Measurements from ENCODE around the gene BAIAP2L1. TPM values are rescaled to one million over a fixed set of nuclear protein-coding genes. Genes with fewer than 3 reads are reported as not detected.

BAIAP2L1 gene
- total RNA-seq, 3 donors from 2014 or later (not counting 1 experiment from before 2014, with no cell fraction given) = not detected

DNA sequence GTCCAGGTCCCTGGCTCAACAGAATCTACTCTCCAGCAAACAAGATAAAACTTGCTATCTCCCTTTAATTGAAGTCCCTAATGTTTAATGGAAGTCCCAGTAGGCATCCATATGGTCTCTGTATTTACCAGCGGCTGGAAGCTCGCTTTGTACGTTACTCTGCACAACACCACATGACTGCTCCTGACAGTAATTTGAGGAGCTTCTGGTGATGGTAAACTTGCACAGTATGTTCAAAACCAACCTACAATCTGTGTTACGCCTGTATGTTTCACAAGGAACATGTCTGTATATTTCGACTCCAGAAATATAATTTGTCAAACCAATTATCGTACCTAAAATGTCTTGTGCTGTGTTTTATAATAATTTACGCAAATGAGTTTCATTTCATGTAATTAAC is 144.5 kb downstream of the BAIAP2L1 start:
- Histone ChIP-seq H3K9me3 (ENCODE audit: control insufficient read depth, insufficient read depth, low read length) (no peaks in the 10 kb centered on the region), H3K27ac (ENCODE audit: low read length) (no peak overlapping the region), H3K27me3 (ENCODE audit: control insufficient read depth, insufficient read depth, low read length) (no peaks in the 10 kb centered on the region), H3K36me3 (ENCODE audit: control insufficient read depth, insufficient read depth, low read length) (peaks cover 8% of the 10 kb centered on the region), H3K4me1 (ENCODE audit: control insufficient read depth, insufficient read depth, low read length) (peaks cover 19% of the 10 kb centered on the region), H3K4me3 (ENCODE audit: low read length) (no peak overlapping the region)
- ATAC-seq (no peak), DNase-seq (no peak)
- Mint-ChIP-seq H3K27ac (peak overlapping the region; percentile 36 to 45), H3K9me3 (no peaks in the 10 kb centered on the region), H3K4me1 (peaks cover 33 to 42% of the 10 kb centered on the region in 2 donors), H3K27me3 (ENCODE audit: low read depth in 2 of 2) (no peaks in the 10 kb centered on the region), H3K4me3 (no peak overlapping the region), H3K36me3 (no peaks in the 10 kb centered on the region)
- no peak for TF ChIP-seq CTCF (IDR thresholded peaks at IDR 0.05)
- intact Hi-C loops (cut with micrococcal nuclease) = loop anchor here (10.0 kb wide), 1 partner anchor 122 kb away; no protein-coding TSS in a partner anchor
- WGBS (ENCODE audit: insufficient coverage) = 98% methylated on average over 5 of the region's 7 CpGs

- no peak for TF ChIP-seq CTCF (IDR thresholded peaks at IDR 0.05)
- Histone ChIP-seq H3K36me3 (ENCODE audit: control insufficient read depth, insufficient read depth, low read length) (peaks cover 6% of the 10 kb centered on the region), H3K9me3 (ENCODE audit: control insufficient read depth, insufficient read depth, low read length) (no peaks in the 10 kb centered on the region), H3K4me3 (ENCODE audit: low read length) (no peak overlapping the region), H3K4me1 (ENCODE audit: control insufficient read depth, insufficient read depth, low read length) (peaks cover 33% of the 10 kb centered on the region), H3K27ac (ENCODE audit: low read length) (no peak overlapping the region), H3K27me3 (ENCODE audit: control insufficient read depth, insufficient read depth, low read length) (no peaks in the 10 kb centered on the region)
- Mint-ChIP-seq H3K36me3 (no peaks in the 10 kb centered on the region), H3K9me3 (no peaks in the 10 kb centered on the region), H3K27me3 (ENCODE audit: low read depth in 2 of 2) (no peaks in the 10 kb centered on the region), H3K27ac (peak overlapping the region; percentile 57 to 84), H3K4me3 (peak overlapping the region; percentile 43), H3K4me1 (peaks cover 43 to 52% of the 10 kb centered on the region in 2 donors)
- ATAC-seq (peak in 2 of 3 donors; percentile 2 to 7), DNase-seq (peak in 1 of 2 donors; percentile 39)
- WGBS (ENCODE audit: insufficient coverage) = 81% methylated on average over 9 of the region's 11 CpGs
- intact Hi-C loops (cut with micrococcal nuclease) = loop anchor here (10.0 kb wide), 1 partner anchor 120 kb away; no protein-coding TSS in a partner anchor
Observed at GRCh38 chr7:98254951-98255610, 145.8 kb downstream of the BAIAP2L1 start.

- Histone ChIP-seq H3K9me3 (ENCODE audit: control insufficient read depth, insufficient read depth, low read length) (no peaks in the 10 kb centered on the region), H3K27me3 (ENCODE audit: control insufficient read depth, insufficient read depth, low read length) (no peaks in the 10 kb centered on the region), H3K27ac (ENCODE audit: low read length) (no peak overlapping the region), H3K4me3 (ENCODE audit: low read length) (no peak overlapping the region), H3K4me1 (ENCODE audit: control insufficient read depth, insufficient read depth, low read length) (peaks cover 34% of the 10 kb centered on the region), H3K36me3 (ENCODE audit: control insufficient read depth, insufficient read depth, low read length) (peaks cover 6% of the 10 kb centered on the region)
- TF ChIP-seq CTCF (IDR thresholded peaks at IDR 0.05) = no peak
- H3K4me1 Mint-ChIP-seq = peaks cover 48 to 52% of the 10 kb centered on the region in 2 donors
- no peak overlapping the region for H3K4me3 Mint-ChIP-seq
- DNase-seq (no peak), ATAC-seq (no peak)
- intact Hi-C loops (cut with micrococcal nuclease) = loop anchor here (10.0 kb wide), 1 partner anchor 120 kb away; no protein-coding TSS in a partner anchor
- WGBS (ENCODE audit: insufficient coverage) = 100% methylated on average over 4 of the region's 4 CpGs
- no peaks in the 10 kb centered on the region for H3K27me3 Mint-ChIP-seq (ENCODE audit: low read depth in 2 of 2)
- H3K27ac Mint-ChIP-seq = peak overlapping the region; percentile 57 to 84
- H3K36me3 Mint-ChIP-seq = no peaks in the 10 kb centered on the region
- no peaks in the 10 kb centered on the region for H3K9me3 Mint-ChIP-seq
Observed at GRCh38 chr7:98254516-98254915, 146.4 kb downstream of the BAIAP2L1 start.
